Gastroesophageal sphincter (tissue), 4 donors: ENCODE results near the gene SETD1B. TPM values are rescaled to one million over a fixed set of nuclear protein-coding genes. Genes with fewer than 3 reads are reported as not detected.
"Not testable (repeated sequence)": the region's sequence is repeated elsewhere in the genome, so short reads cannot be mapped to it uniquely, and the experiment has no call there.

Experiments
- ATAC-seq: fragments of 150-250 bp; one replicate; pipeline ENCODE4 v1.9.1; 2016; ENCODE audit warnings: mild to moderate bottlenecking, moderate library complexity
- H3K27ac ChIP-seq, 4 donors: fragments of 200-600 bp; sonication (generic) in 3 of 4; 1 replicate in 3 of 4; 2 replicates in 1 of 4; pipeline ENCODE4 v1.5.1; 2016 to 2019
- H3K27me3 ChIP-seq: fragments of 200-600 bp; sonication (generic); one replicate; pipeline ENCODE4 v1.5.1; 2019
- H3K36me3 ChIP-seq, 2 donors: fragments of 200-600 bp; sonication (generic); one replicate each; pipeline ENCODE4 v1.5.1; 2019; ENCODE audit warnings: control low read depth in 1 of 2
- H3K4me1 ChIP-seq, 3 donors: fragments of 200-600 bp; sonication (generic); 1 replicate in 2 of 3; 2 replicates in 1 of 3; pipeline ENCODE4 v1.5.1; 2016 to 2019; ENCODE audit warnings: control low read depth in 2 of 3
- H3K4me3 ChIP-seq, 2 donors: fragments of 200-600 bp; sonication (generic); one replicate each; pipeline ENCODE4 v1.5.1; 2019; ENCODE audit warnings: mild to moderate bottlenecking in 1 of 2, moderate library complexity in 1 of 2
- H3K9me3 ChIP-seq, 3 donors: fragments of 200-600 bp; sonication (generic); one replicate each; pipeline ENCODE4 v1.5.1; 2017 to 2019; ENCODE audit warnings: control low read depth in 2 of 3
- CTCF ChIP-seq, 4 experiments: fragments of 200-600 bp in 2 of 4; fragments of 450-650 bp in 2 of 4; sonication (generic) in 1 of 4; IDR thresholded peaks; one replicate each; pipeline ENCODE4 v1.5.1; 2017 to 2019; ENCODE audit warnings: antibody characterized with exemption in 4 of 4, mild to moderate bottlenecking in 2 of 4, moderate library complexity in 2 of 4
- EP300 ChIP-seq: sonication (generic); formaldehyde crosslinking; IDR thresholded peaks from one replicate; pipeline ENCODE4 v1.6.1; 2017; ENCODE audit warnings: antibody characterized with exemption, mild to moderate bottlenecking
- POLR2A ChIP-seq, 2 donors: fragments of 450-650 bp; IDR thresholded peaks; one replicate each; pipeline ENCODE4 v1.6.1; 2017; ENCODE audit warnings: antibody characterized with exemption in 2 of 2, mild to moderate bottlenecking in 2 of 2, moderate library complexity in 1 of 2
- POLR2AphosphoS5 ChIP-seq: sonication (generic); formaldehyde crosslinking; IDR thresholded peaks from one replicate; pipeline ENCODE4 v1.6.1; 2017; ENCODE audit warnings: antibody characterized with exemption
- WGBS, 2 donors: methylation state at CpG; one replicate each; pipeline ENCODE4 v1.1.5; 2018; ENCODE audit warnings: low coverage in 1 of 2; 5-methylcytosine and 5-hydroxymethylcytosine counted together
- total RNA-seq, 4 donors: library from RNA; depleted of rRNA; stranded (reverse); fragments of >200 nt; gene quantifications; one replicate each; pipeline ENCODE4 v1.1.0, GENCODE V29; 2016

The SETD1B gene
- total RNA-seq, 4 donors from 2014 or later = 9.6 to 25.1 (median 20.3) TPM

GRCh38 chr12:121787063-121788025, 16.5 kb upstream of the SETD1B start:
- no peak for ATAC-seq
- H3K4me1 ChIP-seq = peaks cover 0 to 40% (median 2%) of the 10 kb centered on the region in 3 donors
- TF ChIP-seq EP300 (no peak), CTCF (IDR thresholded peaks at IDR 0.05) (no peak), POLR2AphosphoS5 (no peak), POLR2A (IDR thresholded peaks at IDR 0.05) (no peak)
- peak overlapping the region in 3 of 4 donors; percentile 2 to 43 (median 35) for H3K27ac ChIP-seq
- H3K4me3 ChIP-seq = no peak overlapping the region
- 79 to 96% methylated on average over 5 to 15 of the region's 17 CpGs for WGBS, 2 donors
- no peaks in the 10 kb centered on the region for H3K9me3 ChIP-seq
- H3K36me3 ChIP-seq = no peaks in the 10 kb centered on the region
- no peaks in the 10 kb centered on the region for H3K27me3 ChIP-seq

GRCh38 chr12:121788176-121788818, 15.5 kb upstream of the SETD1B start:
- Histone ChIP-seq H3K4me3 (no peak overlapping the region), H3K27me3 (no peaks in the 10 kb centered on the region), H3K9me3 (no peaks in the 10 kb centered on the region), H3K4me1 (peaks cover 0 to 45% (median 5%) of the 10 kb centered on the region in 3 donors), H3K36me3 (no peaks in the 10 kb centered on the region), H3K27ac (peak overlapping the region in 1 of 4 donors; percentile 51)
- ATAC-seq = no peak
- no peak for TF ChIP-seq CTCF (IDR thresholded peaks at IDR 0.05)
- WGBS, 2 donors = 88 to 100% methylated on average over 2 to 5 of the region's 7 CpGs

GRCh38 chr12:121789233-121789781, 14.5 kb upstream of the SETD1B start:
- H3K27ac ChIP-seq = peak overlapping the region in 3 of 4 donors; percentile 39 to 56 (median 51)
- no peaks in the 10 kb centered on the region for H3K27me3 ChIP-seq
- H3K9me3 ChIP-seq = no peaks in the 10 kb centered on the region
- 40 to 67% methylated on average over 1 to 2 of the region's 13 CpGs for WGBS, 2 donors
- H3K36me3 ChIP-seq = no peaks in the 10 kb centered on the region
- H3K4me3 ChIP-seq = no peak overlapping the region
- TF ChIP-seq EP300 = no peak
- peaks cover 0 to 50% (median 9%) of the 10 kb centered on the region in 3 donors for H3K4me1 ChIP-seq
- no peak for ATAC-seq

- no peaks in the 10 kb centered on the region for H3K27me3 ChIP-seq
- WGBS, 2 donors = 75 to 78% methylated on average over 14 to 18 of the region's 28 CpGs
- no peak for ATAC-seq
- no peaks in the 10 kb centered on the region for H3K9me3 ChIP-seq
- H3K27ac ChIP-seq = peak overlapping the region in 3 of 4 donors; percentile 39 to 56 (median 51)
- H3K36me3 ChIP-seq = no peaks in the 10 kb centered on the region
- TF ChIP-seq EP300 (no peak), POLR2A (IDR thresholded peaks at IDR 0.05) (peak in 1 of 2 donors; percentile 20), POLR2AphosphoS5 (no peak)
- no peak overlapping the region for H3K4me3 ChIP-seq
- peaks cover 0 to 50% (median 14%) of the 10 kb centered on the region in 3 donors for H3K4me1 ChIP-seq
These were observed 13.7 kb upstream of the SETD1B start for GRCh38 chr12:121789800-121790728.

GRCh38 chr12:121790785-121791184, 13.0 kb upstream of the SETD1B start:
- not testable (repeated sequence) for H3K27me3 ChIP-seq, ATAC-seq, H3K36me3 ChIP-seq, H3K4me3 ChIP-seq, H3K9me3 ChIP-seq
- peaks cover 0 to 56% (median 21%) of the 10 kb centered on the region in 3 donors for H3K4me1 ChIP-seq
- H3K27ac ChIP-seq = peak overlapping the region in 2 of 4 donors; percentile 39 to 51
- WGBS, 2 donors = 95 to 100% methylated on average over 2 to 7 of the region's 8 CpGs
